OCI-LY7 (cell line): Measurements from ENCODE around the gene NFYB. TPM values are rescaled to one million over a fixed set of nuclear protein-coding genes. Genes with fewer than 3 reads are reported as not detected.
"Not testable (repeated sequence)": the region's sequence is repeated elsewhere in the genome, so short reads cannot be mapped to it uniquely, and the experiment has no call there.

Experiments
- BruUV-seq: library from RNA; stranded (reverse); fragments of 400-500 nt; replicated peaks from 2 replicates; lab custom pipeline; 2021; lab: Mats Ljungman, UMichigan
- CTCF ChIA-PET: fragments of 300-600 bp; sonication (Branson Sonifier 250); formaldehyde crosslinking; loops from one replicate; lab custom pipeline; 2022; ENCODE audit warnings: antibody characterized with exemption; ENCODE audit not compliant: unreplicated experiment; lab: Charles Lee
- POLR2A ChIA-PET: fragments of 300-600 bp; sonication (Branson Sonifier 250); formaldehyde crosslinking; loops from one replicate; lab custom pipeline; 2022; ENCODE audit warnings: antibody characterized with exemption; lab: Charles Lee
- DNase-seq: peaks from one replicate; pipeline ENCODE4 v3.0.0-alpha.2; 2015; ENCODE audit warnings: low spot score
- H2AFZ ChIP-seq: fragments of 200-600 bp; sonication (generic), shearing (Covaris generic); 2 replicates; pipeline ENCODE4 v1.6.1; 2014; ENCODE audit warnings: mild to moderate bottlenecking, antibody characterized with exemption, low read length, moderate library complexity
- H3K27ac ChIP-seq: fragments of 200-600 bp; sonication (generic); 2 replicates; pipeline ENCODE4 v1.5.1; 2014; ENCODE audit warnings: mixed run types, low read depth, mild to moderate bottlenecking, moderate library complexity, low read length, inconsistent platforms; ENCODE audit not compliant: poor library complexity, severe bottlenecking
- H3K36me3 ChIP-seq: fragments of 200-600 bp; sonication (generic); 2 replicates; pipeline ENCODE4 v1.6.1; 2014; ENCODE audit warnings: mild to moderate bottlenecking, antibody characterized with exemption, low read length, moderate library complexity, mixed read lengths; ENCODE audit not compliant: insufficient read depth
- H3K4me1 ChIP-seq: fragments of 200-600 bp; sonication (generic); 2 replicates; pipeline ENCODE4 v1.5.1; 2014; ENCODE audit warnings: mild to moderate bottlenecking, low read length; ENCODE audit not compliant: insufficient read depth, poor library complexity, severe bottlenecking
- H3K4me2 ChIP-seq: fragments of 200-600 bp; sonication (generic); 2 replicates; pipeline ENCODE4 v1.6.1; 2014; ENCODE audit warnings: mild to moderate bottlenecking, low read length
- H3K4me3 ChIP-seq: fragments of 200-600 bp; sonication (generic); 2 replicates; pipeline ENCODE4 v1.5.1; 2014; ENCODE audit warnings: mild to moderate bottlenecking, low read depth, low read length; ENCODE audit not compliant: poor library complexity, severe bottlenecking
- H3K79me2 ChIP-seq: fragments of 200-600 bp; sonication (generic); 2 replicates; pipeline ENCODE4 v1.6.1; 2016; ENCODE audit warnings: low read depth, mild to moderate bottlenecking, low read length, moderate library complexity, mixed read lengths; ENCODE audit not compliant: insufficient read depth
- H3K9me2 ChIP-seq: fragments of 200-600 bp; sonication (generic); 2 replicates; pipeline ENCODE4 v1.6.1; 2016; ENCODE audit warnings: mild to moderate bottlenecking, low read length, mixed read lengths; ENCODE audit not compliant: insufficient read depth
- H3K9me3 ChIP-seq: fragments of 200-600 bp; sonication (generic); 2 replicates; pipeline ENCODE4 v1.6.1; 2014; ENCODE audit warnings: mild to moderate bottlenecking, mixed run types, low read length, mixed read lengths
- H4K20me1 ChIP-seq: fragments of 200-600 bp; sonication (generic); 2 replicates; pipeline ENCODE4 v1.6.1; 2014; ENCODE audit warnings: mild to moderate bottlenecking, antibody characterized with exemption, low read length, moderate library complexity, mixed read lengths; ENCODE audit not compliant: insufficient read depth
- EZH2phosphoT487 ChIP-seq: fragments of 200-600 bp; sonication (generic); IDR thresholded peaks from 2 replicates; pipeline ENCODE4 v1.6.1; 2018; ENCODE audit warnings: low read depth, borderline replicate concordance, mild to moderate bottlenecking, mixed run types, antibody characterized with exemption, low read length, moderate library complexity, mixed read lengths
- intact Hi-C: fragments of 100-400 bp; cut with micrococcal nuclease; formaldehyde crosslinking; loops from one replicate; pipeline ENCODE4 v1.10.0; 2022; ENCODE audit not compliant: unreplicated experiment
- total RNA-seq, 2 experiments: library from RNA; depleted of rRNA in 1 of 2; stranded (reverse); fragments of >200 nt in 1 of 2; shearing (Covaris generic) in 1 of 2; gene quantifications; 2 replicates each; pipeline ENCODE4 v1.2.3, GENCODE V29; 2014 to 2022
- TF ChIP-seq, protein P1 (sequence below): fragments of 200-600 bp; sonication (generic); conservative IDR thresholded peaks from 2 replicates; pipeline ENCODE4 v1.5.1; 2014; ENCODE audit warnings: mild to moderate bottlenecking, antibody characterized with exemption, low read length, moderate library complexity, mixed read lengths

NFYB gene
- total RNA-seq, 2 experiments from 2014 or later, result 21.6 to 38.5 TPM

DNA sequence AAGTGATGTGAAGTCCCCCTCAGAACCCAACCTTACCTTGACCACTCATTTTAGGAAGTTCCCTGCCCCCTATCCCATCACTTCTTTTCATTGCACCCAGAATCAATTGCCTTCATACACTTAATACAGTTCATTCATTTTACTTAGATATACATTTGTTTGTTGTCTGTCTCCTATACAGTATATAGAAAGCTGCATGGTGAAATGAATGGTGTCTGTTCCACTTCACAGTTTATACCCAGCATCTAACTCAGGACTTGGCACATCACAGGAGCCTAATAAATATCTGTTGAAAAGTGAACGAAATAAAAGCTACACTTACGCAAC is 39.3 kb upstream of the NFYB start:
- no TSS peak for BruUV-seq
- TF ChIP-seq EZH2phosphoT487, result no peak
- TF ChIP-seq, protein P1, sequence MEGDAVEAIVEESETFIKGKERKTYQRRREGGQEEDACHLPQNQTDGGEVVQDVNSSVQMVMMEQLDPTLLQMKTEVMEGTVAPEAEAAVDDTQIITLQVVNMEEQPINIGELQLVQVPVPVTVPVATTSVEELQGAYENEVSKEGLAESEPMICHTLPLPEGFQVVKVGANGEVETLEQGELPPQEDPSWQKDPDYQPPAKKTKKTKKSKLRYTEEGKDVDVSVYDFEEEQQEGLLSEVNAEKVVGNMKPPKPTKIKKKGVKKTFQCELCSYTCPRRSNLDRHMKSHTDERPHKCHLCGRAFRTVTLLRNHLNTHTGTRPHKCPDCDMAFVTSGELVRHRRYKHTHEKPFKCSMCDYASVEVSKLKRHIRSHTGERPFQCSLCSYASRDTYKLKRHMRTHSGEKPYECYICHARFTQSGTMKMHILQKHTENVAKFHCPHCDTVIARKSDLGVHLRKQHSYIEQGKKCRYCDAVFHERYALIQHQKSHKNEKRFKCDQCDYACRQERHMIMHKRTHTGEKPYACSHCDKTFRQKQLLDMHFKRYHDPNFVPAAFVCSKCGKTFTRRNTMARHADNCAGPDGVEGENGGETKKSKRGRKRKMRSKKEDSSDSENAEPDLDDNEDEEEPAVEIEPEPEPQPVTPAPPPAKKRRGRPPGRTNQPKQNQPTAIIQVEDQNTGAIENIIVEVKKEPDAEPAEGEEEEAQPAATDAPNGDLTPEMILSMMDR, result no peak
- Histone ChIP-seq H3K9me3 (no peaks in the 10 kb centered on the region), H3K36me3 (no peaks in the 10 kb centered on the region), H3K27ac (no peak overlapping the region), H3K4me3 (no peak overlapping the region), H3K79me2 (no peaks in the 10 kb centered on the region), H2AFZ (no peak overlapping the region), H3K4me1 (no peaks in the 10 kb centered on the region), H4K20me1 (no peaks in the 10 kb centered on the region), H3K4me2 (no peak overlapping the region), H3K9me2 (no peaks in the 10 kb centered on the region)
- intact Hi-C loops, result no loop called here
- ChIA-PET CTCF (no interaction called here), POLR2A (interaction anchor here (1.8 kb wide), 1 partner anchor 9 kb away, joined by 7 read pairs; no protein-coding TSS in a partner anchor)
- no peak for DNase-seq

DNA sequence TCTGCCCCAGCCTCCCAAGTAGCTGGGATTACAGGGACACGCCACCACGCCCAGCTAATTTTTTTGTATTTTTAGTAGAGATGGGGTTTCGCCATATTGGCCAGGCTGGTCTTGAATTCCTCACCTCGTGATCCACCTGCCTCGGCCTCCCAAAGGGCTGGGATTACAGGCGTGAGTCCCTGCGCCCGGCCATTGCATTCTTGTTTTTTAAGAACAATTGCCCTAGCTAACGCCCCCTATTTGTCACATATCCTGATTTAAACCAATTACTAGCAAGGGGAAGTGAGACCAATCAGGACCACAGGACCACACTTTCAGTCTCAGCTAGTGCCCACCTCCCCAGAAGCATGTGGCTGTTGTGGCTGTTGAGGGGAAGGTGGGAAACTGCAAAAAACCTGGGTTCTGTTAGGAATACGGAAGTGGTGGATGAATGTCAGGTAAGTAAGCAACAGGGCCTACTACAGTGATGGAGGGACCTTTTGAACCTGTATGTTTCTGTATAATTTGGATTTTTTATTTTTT is 37.8 kb upstream of the NFYB start:
- no peak for TF ChIP-seq EZH2phosphoT487
- TF ChIP-seq, protein P1, result no peak
- H3K4me2 ChIP-seq, result no peak overlapping the region
- intact Hi-C loops, result no loop called here
- no peak overlapping the region for H3K27ac ChIP-seq
- no peaks in the 10 kb centered on the region for H3K79me2 ChIP-seq
- H3K4me3 ChIP-seq, result no peak overlapping the region
- H2AFZ ChIP-seq, result no peak overlapping the region
- no peaks in the 10 kb centered on the region for H3K4me1 ChIP-seq
- no peak for DNase-seq
- POLR2A ChIA-PET, result no interaction called here
- CTCF ChIA-PET, result no interaction called here
- no peaks in the 10 kb centered on the region for H4K20me1 ChIP-seq
- no peaks in the 10 kb centered on the region for H3K36me3 ChIP-seq
- H3K9me3 ChIP-seq, result no peaks in the 10 kb centered on the region
- BruUV-seq, result no TSS peak
- H3K9me2 ChIP-seq, result no peaks in the 10 kb centered on the region

DNA sequence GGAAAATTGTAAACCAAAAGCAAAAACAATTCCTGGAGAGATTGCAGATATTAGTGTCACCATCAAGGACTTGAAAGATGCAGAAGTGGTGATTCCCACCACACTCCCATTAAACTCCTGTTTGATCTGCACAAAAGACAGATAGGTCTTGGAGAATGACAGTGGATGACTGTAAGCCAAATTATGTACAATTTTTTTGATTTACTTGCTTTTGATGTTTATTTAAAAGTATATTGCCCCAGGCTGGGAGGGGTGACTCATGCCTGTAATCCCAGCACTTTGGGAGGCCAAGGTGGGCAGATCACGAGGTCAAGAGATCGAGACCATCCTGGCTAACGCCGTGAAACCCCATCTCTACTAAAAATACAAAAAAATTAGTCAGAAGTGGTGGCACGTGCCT is 35.8 kb upstream of the NFYB start:
- H3K4me3 ChIP-seq, H3K9me3 ChIP-seq, H3K79me2 ChIP-seq, POLR2A ChIA-PET, H3K36me3 ChIP-seq, H3K4me1 ChIP-seq, H2AFZ ChIP-seq, H3K27ac ChIP-seq, H3K9me2 ChIP-seq, intact Hi-C loops, BruUV-seq, CTCF ChIA-PET, H3K4me2 ChIP-seq, H4K20me1 ChIP-seq, DNase-seq: not testable (repeated sequence)
